ENCODE results near the gene LYRM4. TPM values are rescaled to one million over a fixed set of nuclear protein-coding genes. Genes with fewer than 3 reads are reported as not detected.

Gene LYRM4
- total and polyA plus RNA-seq, 8 donors = 25.2 to 47.4 (median 42.0) TPM

DNA sequence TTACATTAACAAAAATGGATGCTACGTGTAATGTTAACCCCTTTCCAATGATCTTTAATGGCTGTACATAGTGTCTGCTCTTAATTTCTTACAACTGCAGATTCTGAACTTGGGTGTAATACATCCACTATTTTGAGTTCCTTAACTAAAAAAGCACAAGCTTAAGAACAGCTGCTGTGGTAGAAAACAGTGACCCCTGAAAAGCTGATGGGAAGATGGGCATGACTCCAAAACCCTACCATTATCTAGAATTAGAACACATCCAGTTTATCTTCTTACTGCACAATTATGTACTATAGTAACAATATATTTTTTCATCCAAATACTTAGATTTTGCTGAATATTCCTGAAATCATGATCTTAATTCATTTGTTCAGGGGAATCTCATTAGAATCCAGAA, 49.3 kb downstream of the LYRM4 start:
- Histone ChIP-seq H3K4me1 (no peaks in the 10 kb centered on the region), H3K27me3 (no peaks in the 10 kb centered on the region), H3K27ac (no peak overlapping the region), H3K4me3 (no peak overlapping the region), H3K9me3 (no peaks in the 10 kb centered on the region), H3K36me3 (peaks cover 0 to 19% of the 10 kb centered on the region in 2 donors)
- ATAC-seq = no peak
- TF ChIP-seq, protein P1, sequence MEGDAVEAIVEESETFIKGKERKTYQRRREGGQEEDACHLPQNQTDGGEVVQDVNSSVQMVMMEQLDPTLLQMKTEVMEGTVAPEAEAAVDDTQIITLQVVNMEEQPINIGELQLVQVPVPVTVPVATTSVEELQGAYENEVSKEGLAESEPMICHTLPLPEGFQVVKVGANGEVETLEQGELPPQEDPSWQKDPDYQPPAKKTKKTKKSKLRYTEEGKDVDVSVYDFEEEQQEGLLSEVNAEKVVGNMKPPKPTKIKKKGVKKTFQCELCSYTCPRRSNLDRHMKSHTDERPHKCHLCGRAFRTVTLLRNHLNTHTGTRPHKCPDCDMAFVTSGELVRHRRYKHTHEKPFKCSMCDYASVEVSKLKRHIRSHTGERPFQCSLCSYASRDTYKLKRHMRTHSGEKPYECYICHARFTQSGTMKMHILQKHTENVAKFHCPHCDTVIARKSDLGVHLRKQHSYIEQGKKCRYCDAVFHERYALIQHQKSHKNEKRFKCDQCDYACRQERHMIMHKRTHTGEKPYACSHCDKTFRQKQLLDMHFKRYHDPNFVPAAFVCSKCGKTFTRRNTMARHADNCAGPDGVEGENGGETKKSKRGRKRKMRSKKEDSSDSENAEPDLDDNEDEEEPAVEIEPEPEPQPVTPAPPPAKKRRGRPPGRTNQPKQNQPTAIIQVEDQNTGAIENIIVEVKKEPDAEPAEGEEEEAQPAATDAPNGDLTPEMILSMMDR (IDR thresholded peaks at IDR 0.05) = no peak
- DNase-seq = no peak
- intact Hi-C loops (cut with DNase I) = no loop called here

DNA sequence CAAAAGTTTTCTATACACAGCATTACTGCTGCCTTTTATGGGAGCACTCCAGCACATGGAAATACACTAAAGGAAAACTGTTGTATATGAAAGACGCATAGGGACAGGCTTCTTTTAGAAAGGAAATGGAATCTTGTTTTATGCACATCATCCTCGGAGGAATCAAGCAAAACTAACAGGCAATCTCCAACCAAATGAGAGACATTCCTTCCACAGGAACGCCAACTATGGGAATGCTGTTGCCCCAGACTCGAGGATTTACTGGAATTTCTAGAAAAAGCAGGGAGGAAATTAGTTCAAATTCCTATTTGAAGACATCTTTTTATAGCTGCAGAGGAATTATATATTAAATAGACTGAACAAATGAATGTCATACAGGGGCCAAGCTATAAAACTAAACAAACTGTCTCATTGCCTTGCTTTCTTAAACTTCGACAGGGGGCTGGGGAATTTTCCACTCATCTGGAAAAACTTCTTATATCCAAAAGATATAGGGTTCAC, 52.2 kb downstream of the LYRM4 start:
- no peaks in the 10 kb centered on the region for H3K27me3 ChIP-seq
- H3K9me3 ChIP-seq = no peaks in the 10 kb centered on the region
- no peak for ATAC-seq
- TF ChIP-seq, protein P1 (IDR thresholded peaks at IDR 0.05) = no peak
- no peak for DNase-seq
- peaks cover 0 to 9% of the 10 kb centered on the region in 2 donors for H3K36me3 ChIP-seq
- intact Hi-C loops (cut with DNase I) = no loop called here
- no peak overlapping the region for H3K27ac ChIP-seq
- peaks cover 14 to 18% of the 10 kb centered on the region in 2 donors for H3K4me1 ChIP-seq
- H3K4me3 ChIP-seq = no peak overlapping the region

DNA sequence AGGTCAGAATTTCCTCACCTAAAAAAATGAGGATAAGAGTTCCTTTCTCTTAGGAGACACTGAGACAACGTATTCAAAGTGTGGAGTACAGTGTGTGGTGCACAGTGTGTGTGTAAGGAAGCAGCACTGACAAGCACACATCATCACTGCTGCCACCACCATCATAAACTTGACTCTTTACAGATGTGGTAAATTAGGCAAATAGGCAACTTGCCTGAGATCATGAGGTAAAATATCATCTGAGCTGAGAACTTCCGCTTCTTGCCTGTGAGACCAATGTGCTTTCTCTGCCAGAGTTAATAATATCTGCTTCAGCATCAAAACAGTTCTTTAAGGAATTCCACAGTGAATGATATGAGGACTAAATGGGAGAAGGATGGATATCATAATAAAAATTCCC, 52.7 kb downstream of the LYRM4 start:
- peaks cover 14 to 18% of the 10 kb centered on the region in 2 donors for H3K4me1 ChIP-seq
- H3K4me3 ChIP-seq = no peak overlapping the region
- TF ChIP-seq, protein P1 (IDR thresholded peaks at IDR 0.05) = no peak
- H3K36me3 ChIP-seq = peaks cover 0 to 5% of the 10 kb centered on the region in 2 donors
- intact Hi-C loops (cut with DNase I) = no loop called here
- H3K9me3 ChIP-seq = no peaks in the 10 kb centered on the region
- ATAC-seq = no peak
- H3K27ac ChIP-seq = no peak overlapping the region
- DNase-seq = no peak
- no peaks in the 10 kb centered on the region for H3K27me3 ChIP-seq

DNA sequence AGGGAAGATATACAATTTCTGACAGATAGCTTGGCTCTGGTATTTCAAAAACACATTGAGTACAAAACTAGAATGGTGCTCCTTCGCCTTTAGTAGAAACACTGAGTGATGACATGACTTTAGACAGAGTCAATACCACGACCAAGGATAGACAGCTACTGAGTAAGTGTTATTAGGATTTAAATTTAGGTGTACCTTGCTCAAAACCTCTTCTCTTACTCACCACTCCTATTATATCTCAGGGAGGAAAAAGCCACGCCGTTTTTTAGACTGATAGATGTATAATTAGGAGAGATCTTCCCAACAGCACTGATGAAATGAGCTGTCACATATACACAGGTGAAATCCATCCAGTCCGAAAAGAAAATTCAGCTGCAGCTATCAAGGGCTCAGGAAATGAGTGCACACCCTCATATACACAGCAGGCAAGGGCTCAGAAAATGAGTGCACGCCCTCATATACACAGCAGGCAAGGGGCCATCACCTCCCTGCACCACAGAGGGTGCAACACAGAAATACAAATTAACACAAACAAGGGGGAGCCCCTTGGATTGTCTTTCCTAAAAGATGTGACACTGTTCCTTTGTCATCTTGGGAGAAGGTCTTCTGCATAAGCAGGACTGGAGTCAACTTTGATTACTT, 53.7 kb downstream of the LYRM4 start:
- Histone ChIP-seq H3K27ac (no peak overlapping the region), H3K9me3 (no peaks in the 10 kb centered on the region), H3K4me1 (peaks cover 14 to 18% of the 10 kb centered on the region in 2 donors), H3K36me3 (no peaks in the 10 kb centered on the region), H3K27me3 (no peaks in the 10 kb centered on the region), H3K4me3 (no peak overlapping the region)
- TF ChIP-seq, protein P1 (IDR thresholded peaks at IDR 0.05) = no peak
- ATAC-seq (no peak), DNase-seq (no peak)
- intact Hi-C loops (cut with DNase I) = no loop called here

DNA sequence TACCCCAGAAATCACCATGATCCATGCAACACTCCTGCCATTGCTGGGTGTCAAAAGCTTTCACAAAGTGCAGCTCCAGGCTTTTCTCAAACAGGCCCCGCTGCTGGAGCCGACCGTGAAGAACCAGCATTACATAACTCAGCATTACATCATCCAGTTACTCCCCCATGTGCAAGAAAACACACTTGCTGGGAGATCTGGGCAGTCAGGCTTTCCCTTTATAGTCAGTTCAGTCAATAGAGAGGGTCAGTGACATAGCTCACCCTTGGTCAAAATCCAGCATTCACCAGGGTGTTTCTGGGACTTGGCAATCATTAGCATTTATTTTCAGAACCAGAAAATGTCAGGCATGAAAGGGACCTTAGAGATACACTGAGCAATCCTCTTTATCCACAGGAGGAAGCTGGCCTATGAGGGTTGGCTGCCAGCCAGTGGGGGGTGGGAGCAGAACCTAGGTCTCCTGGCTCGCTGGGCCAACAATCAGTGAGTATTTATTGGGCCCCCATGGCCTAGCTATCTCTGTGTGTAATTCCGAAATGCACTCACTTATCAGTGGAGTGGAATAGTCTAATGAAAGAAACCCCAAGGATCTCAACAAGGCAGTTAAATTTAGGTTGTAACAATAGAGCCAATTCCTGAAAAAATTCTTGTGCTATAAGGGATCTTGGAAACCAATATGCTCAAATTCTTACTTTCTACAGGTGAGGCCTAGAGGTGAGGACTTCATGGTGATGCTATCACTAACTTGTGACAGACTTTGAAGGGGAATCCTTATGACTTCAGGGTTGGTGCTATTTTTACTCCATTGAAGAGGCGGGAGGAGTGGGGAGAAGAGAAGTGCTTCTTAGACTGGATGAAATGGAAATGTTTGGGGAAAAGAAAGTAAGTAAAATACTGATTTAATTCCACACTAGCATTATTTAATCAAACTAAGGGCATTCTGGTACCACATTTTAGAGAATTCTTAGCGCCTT, 54.6 kb downstream of the LYRM4 start:
- TF ChIP-seq, protein P1 (IDR thresholded peaks at IDR 0.05) = no peak
- H3K27me3 ChIP-seq = no peaks in the 10 kb centered on the region
- peak; percentile 90 for ATAC-seq
- intact Hi-C loops (cut with DNase I) = no loop called here
- H3K9me3 ChIP-seq = no peaks in the 10 kb centered on the region
- H3K36me3 ChIP-seq = no peaks in the 10 kb centered on the region
- no peak overlapping the region for H3K4me3 ChIP-seq
- peak in 2 of 4 donors; percentile 40 to 56 for DNase-seq
- H3K27ac ChIP-seq = peak overlapping the region; percentile 21 to 34
- peaks cover 14 to 18% of the 10 kb centered on the region in 2 donors for H3K4me1 ChIP-seq
